GM19397 (cell line): ENCODE measurements around the gene FLT1.

Experiments used
- ATAC-seq: cut with Tn5 transposase; IDR thresholded peaks from one replicate; pipeline ENCODE4 v1.9.1; 2021; ENCODE audit warnings: mild to moderate bottlenecking, moderate library complexity; ENCODE audit not compliant: unreplicated experiment

Gene FLT1

GRCh38 chr13:28349907-28350654 is 144.8 kb downstream of the FLT1 start:
- ATAC-seq, result no peak

DNA sequence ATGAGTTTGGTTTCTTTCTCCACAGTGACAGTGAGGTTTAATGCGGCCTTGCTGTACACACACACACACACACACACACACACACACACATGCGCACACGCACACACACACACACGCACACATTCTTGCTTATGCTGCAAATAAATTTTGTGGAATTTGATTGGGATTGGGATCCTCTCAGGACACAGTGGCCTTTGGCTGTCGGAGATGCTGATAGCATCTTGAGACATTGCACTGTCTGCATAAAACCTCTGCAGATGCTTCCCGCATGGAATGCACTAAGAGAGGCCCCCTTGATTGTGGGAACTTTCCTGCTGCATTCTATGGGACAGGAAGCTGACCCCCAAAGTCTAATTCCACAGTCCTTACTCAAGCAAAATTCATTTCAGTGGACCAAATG is 145.6 kb downstream of the FLT1 start:
- ATAC-seq, result no peak

DNA sequence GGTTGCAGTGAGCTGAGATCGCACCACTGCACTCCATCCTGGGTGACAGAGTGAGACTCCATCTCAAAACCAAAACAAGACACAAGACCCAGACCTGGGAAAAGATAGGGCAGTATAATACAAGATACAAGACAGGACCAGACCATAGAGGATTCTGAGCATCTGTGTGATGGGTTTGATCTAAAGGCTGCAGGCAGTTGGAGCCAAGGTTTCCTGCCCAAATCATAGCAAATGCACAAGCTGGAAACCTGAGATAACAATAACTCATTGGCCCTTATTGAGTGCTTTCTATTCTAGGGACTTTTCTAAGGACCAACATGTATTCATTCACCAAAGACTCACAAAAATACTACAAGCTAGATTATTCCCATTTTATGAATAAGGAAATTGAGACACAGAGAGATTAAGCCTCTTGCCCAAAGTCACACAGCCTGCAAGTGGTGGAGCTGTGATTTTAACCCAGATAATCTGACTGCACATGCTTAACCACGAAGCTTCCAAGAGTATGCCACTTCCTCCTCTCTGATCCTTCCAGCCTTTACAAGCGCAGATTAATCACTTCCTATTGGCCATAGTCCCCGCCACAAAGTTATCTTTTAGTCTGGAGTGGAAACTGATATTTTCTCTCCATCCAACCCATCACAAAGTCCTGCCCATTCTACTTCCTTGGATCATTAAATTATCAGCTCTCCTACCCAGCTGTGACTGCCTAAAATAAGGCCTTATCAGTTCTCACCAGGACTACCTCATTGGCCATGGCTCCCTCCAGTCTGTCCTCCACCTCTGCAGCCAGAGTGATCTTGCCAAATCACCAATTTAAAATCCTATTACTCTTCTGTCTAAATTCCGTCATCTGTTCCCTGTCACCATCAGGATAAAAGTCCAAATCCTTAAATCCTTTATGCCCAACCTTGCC is 147.2 kb downstream of the FLT1 start:
- no peak for ATAC-seq

- no peak for ATAC-seq
Measured at GRCh38 chr13:28346154-28346553, 148.8 kb downstream of the FLT1 start.

DNA sequence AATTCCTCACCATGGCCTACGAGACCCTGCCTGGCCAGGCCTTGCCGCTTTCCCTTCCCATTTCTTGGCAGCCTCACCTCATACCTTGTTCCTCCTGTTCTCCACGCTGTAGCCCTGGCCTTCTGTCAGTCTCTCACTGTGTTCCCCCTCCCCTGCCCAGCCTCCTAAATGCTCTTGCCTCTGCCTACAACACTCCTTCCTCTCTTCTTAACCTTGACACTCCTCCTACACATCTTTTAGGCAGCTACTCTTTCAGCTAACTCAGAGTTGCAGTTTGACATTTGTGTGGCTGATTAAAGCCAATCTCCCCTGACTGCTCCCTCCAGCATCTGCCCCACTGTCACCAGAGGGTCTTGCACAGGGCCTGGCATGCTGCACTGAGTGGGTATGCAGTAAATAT is 150.8 kb downstream of the FLT1 start:
- ATAC-seq, result no peak

DNA sequence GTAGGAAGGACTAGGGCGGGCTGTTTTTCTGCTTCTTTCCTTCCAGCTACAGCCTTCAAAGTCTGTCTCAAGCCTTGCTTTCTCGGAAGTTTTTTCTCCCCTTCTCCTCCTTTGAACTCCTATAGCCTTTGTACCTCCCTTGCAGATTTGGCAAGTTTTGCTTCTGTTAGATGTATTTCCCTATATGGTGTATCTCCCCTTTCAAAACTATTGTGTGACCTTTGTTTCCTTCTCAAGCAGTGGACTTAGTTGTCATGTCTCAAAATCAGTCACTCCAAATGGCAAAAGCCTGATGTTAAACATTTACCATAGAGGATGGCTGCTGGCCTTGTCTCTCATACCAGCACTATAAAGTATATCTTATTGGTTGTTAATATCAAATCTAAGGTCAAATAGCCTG is 152.7 kb downstream of the FLT1 start:
- ATAC-seq, result no peak

DNA sequence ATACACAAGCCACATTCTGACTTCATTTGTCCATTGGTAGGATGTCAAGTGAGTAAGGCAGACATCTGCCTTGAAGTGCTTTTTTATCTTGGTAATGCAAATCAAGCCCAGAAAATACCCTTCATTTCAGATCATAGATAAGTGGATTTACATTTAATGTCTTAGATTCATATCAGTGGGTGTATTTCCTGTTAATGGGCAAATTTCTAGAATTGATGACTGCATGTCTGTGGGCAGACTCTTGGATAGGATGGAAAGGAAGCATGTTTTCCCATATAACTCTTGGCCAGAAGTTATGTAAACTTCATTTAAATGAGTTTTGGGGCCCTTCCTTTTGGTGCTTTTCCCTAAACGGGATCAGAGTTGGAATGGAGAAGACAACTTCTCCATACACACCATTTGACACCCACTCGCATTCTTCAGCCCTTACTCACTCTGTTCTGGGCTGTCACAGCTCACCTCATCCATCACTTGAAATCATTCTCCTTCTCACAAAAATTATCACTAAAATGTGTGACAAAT is 154.6 kb downstream of the FLT1 start:
- ATAC-seq, result no peak

DNA sequence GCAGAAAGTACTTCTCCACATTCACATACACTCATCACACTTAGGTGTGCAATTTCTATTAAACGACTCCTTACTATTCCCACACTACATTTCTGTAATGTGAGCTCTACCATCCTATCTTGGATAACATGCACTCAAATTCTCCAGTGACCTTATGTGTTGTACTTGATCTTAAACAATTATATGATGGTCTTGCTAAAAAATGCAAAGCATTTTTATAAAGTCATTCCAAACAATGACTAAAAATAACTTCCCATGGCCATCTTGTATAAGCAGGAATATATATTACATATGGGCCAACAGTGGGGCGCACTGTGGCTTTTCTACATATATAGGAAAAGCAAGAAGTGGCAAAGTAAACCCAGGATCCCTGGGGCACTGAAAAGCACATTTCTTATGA is 155.5 kb downstream of the FLT1 start:
- ATAC-seq, result no peak

DNA sequence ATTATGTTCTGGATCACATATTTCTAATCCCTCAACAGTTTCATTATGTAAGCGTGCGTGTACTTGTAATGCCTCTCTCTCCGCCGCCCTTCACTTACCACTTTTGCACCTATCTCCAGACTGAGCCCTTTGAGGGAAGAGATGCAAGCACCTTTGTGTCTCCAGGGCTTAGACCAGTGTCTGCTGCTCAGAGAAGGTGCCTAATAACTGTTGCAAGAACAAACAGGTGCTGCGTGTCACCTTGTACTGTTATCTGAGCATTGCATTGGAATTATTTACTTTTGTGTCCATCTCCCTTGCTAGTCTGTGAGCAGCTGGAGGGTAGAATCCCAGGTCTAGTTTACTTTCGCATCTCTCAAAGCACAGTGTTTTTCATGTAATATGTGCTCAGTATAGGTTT is 156.2 kb downstream of the FLT1 start:
- no peak for ATAC-seq

- ATAC-seq, result no peak
Measured at GRCh38 chr13:28338006-28338574, 156.8 kb downstream of the FLT1 start.

DNA sequence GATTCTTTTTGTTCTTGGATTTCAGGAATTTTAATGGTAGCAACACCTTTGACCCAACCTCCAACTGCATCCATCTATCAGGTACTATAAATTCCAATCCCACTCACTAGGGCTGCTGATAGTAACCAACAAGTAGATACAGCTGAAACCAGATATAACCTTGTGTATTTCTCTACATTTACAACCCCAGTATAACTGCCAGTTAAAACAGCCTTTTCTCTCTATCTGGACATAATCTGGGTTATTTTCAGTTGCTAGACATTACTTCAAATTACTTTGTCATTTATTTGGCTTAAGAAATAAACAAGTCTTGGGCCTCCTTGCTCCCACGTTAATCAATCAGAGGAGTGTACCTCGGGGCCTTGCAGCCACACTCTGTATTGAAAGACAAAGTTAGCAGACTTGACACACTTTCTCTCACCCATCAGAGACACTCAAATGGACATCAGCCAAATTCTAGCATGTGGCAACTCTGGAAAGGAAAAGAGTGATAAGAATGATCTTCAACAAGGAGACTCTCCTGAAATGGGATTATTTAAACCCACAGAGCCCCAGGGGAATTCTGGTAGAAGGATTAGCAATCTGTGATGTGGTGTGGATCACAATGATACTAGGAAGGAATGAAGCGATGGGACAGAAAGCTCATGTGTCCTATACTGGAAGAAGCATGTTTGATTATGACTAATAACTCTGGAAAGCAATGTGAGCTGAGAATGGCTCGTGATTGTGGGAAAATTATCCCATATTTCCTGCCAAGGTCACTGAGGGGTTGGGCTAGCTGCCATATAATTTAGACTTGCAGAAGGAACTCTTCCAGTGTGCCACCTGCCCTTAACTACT is 157.5 kb downstream of the FLT1 start:
- no peak for ATAC-seq

DNA sequence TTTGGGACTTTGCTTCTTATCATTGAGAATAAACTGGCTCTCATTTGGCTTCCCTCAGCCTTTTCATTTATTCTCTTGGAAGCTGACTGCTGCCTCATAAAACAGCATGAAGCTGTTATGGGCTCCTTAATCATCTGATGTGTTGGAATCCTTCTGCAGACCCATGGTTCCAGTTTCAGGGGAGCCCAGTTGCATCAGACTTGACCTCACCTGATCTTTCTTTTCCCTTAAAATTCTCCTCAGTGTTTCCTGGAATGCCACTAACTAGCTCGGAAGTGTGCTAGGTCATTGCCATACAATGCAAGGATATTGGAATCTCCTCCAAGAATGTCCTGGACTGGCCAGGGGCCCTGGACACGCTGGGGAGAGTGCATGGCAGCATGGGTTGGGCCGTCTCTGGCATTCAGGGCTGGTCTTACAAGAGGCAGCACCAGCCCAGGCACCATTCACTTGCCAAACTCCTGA is 158.7 kb downstream of the FLT1 start:
- no peak for ATAC-seq

DNA sequence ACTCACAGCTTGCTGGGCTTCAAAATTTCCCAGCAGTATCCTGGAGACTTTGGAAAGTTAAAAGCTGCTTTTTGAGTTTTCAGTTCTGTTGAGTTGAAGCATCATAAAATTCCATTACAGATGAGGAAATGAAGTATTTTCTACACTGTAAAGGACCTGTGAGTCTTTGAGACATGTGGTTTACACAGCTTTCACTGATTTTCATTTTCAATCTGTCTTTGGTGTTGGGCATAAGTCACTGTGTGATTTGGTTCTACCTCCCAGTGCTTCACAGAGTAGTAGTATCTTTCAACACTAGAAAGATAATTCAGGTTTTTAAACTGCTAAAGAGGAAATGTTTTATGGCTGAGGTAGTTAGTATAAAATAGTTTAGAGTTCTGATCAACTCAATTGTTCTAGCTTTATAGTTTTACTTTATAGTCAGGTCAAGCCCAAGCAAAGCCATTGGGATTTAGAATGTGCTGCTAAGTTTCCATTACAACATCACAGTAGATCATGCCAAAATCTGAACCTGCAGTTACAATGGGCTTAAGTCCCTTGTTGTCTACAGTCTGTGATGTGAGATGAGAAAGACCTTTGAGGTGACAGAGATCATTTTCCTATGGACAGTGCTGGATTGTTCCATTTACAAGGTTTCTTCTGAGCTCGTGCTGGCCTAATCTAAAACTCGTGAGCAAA is 161.6 kb downstream of the FLT1 start:
- ATAC-seq, result no peak

- no peak for ATAC-seq
Measured at GRCh38 chr13:28329395-28330158, 165.4 kb downstream of the FLT1 start.

- ATAC-seq, result no peak
Measured at GRCh38 chr13:28328271-28328607, 166.7 kb downstream of the FLT1 start.

DNA sequence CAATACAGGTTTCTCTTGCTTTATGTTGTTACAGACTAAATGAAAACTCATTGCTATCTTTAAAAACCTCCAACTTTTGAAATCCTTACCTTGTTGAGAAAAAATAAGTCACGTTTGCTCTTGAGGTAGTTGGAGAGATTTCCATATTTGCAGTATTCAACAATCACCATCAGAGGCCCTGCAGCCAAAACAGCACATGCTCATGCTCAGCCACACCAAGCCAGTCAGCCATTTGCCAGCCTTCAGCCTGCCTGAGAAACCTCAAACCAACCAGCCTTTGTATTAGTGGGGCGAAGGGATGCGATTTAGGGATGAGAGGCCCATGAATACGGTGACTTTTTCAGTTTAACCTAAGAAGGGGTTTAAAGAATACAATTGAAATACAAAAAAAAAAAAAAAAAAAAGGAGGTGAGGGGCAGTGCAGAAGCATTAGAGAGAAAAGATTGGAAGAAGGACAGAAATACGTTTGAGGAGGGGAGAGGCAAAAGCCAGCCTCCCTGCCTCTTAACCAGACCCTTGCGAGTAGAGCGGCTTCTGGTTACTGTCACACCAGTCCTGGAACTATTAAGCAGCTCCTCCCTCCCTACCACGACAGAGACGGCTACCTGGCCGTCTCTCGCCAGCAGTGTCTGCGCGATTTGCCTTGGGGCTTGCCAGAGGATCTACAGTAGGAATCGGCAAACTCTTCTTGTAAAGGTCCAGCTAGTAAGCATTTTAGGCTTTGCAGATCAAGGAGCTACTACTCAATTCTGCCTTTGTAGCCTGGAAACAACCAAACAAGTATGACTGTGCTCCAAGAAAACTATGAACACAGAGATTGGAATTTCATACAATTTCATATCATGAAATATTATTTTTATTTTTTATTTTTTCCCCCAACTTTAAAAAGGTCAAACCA is 167.3 kb downstream of the FLT1 start:
- no peak for ATAC-seq

DNA sequence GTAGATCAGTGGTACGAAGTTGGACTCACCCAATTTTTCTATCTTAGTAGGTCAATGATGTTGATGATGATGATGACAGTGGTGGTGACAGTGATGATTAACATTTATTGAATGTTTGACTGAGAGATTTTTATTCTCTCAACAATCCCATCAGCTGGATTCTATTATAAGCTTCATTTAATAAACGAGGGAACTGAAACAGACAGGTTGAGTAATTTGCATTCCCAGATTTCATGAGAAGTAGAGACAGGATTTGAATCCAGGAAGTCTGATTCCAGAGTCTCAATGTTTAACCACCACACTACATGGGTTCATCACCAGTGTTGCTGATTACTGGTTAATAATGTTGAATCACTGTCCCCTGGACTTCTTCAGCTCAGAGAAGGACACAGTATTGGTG is 168.9 kb downstream of the FLT1 start:
- no peak for ATAC-seq

DNA sequence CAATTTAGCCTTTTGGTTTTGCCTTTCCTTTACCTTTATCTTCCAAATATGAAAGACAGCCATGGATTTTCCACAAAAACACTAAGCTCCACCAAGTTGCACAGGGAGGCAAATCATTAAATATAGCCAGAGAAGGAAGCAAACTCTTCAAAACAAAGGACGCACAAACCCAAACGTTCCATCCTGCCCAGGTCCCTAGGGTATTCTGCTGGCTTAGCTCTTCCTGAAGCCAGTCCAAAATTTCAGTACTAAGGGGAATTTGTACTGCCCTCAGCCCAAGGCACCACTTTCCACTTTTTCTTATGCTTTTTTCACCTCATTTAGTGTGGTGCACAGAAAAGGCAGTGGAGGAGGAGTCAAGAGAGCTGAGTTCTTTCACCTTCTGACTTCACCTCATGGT is 169.9 kb downstream of the FLT1 start:
- ATAC-seq, result no peak
